GM12878 (cell line): ENCODE results near the gene PAPSS2. TPM values are rescaled to one million over a fixed set of nuclear protein-coding genes. Genes with fewer than 3 reads are reported as not detected.

ENCODE experiments used
- ATAC-seq: fragments of 200-7000 bp; cut with Tn5 transposase; 3 replicates; pipeline ENCODE4 v1.9.1; 2020; ENCODE audit warnings: mild to moderate bottlenecking, moderate library complexity
- BruUV-seq: library from RNA; stranded (reverse); fragments of 400-500 nt; replicated peaks from 2 replicates; lab custom pipeline; 2021; lab: Mats Ljungman, UMichigan
- CTCF ChIA-PET: fragments of 300-600 bp; sonication (Branson Sonifier 250); formaldehyde crosslinking; extraction: SDS; loops from one replicate; lab custom pipeline; 2021; ENCODE audit warnings: inconsistent platforms; lab: Yijun Ruan, JAX
- POLR2A ChIA-PET: fragments of 350-600 bp; formaldehyde crosslinking; extraction: SDS; loops from one replicate; lab custom pipeline; 2021; ENCODE audit warnings: inconsistent platforms; lab: Charles Lee
- RAD21 ChIA-PET: fragments of 300-600 bp; sonication (Branson Sonifier 250); formaldehyde crosslinking; loops from one replicate; lab custom pipeline; 2023; ENCODE audit warnings: antibody characterized with exemption; ENCODE audit not compliant: unreplicated experiment; lab: Charles Lee
- SMC1A ChIA-PET: fragments of 300-600 bp; sonication (Branson Sonifier 250); formaldehyde crosslinking; loops from one replicate; lab custom pipeline; 2023; ENCODE audit not compliant: unreplicated experiment, uncharacterized antibody; lab: Charles Lee
- DNase-seq: peaks from one replicate; pipeline ENCODE4 v3.0.0-alpha.2; 2011; ENCODE audit warnings: low read depth, low spot score
- FAIRE-seq: peaks from 3 replicates; lab custom pipeline; 2011; peaks lifted over from hg19 to GRCh38; lab: Jason Lieb, UNC
- H2AFZ ChIP-seq: 2 replicates; pipeline ENCODE4 v1.6.0; 2011; ENCODE audit warnings: low read depth, low read length, control low read depth; ENCODE audit not compliant: control insufficient read depth
- H3K27ac ChIP-seq: 2 replicates; pipeline ENCODE4 v1.5.1; 2011; ENCODE audit warnings: control low read depth; ENCODE audit not compliant: control insufficient read depth, insufficient read depth
- H3K27me3 ChIP-seq, 2 experiments: replicated peaks in 1 of 2; 2 replicates each; pipeline versions ENCODE4 v1.6.0 to v1.6.1; 2011; ENCODE audit warnings: low read length in 1 of 2; ENCODE audit not compliant: control insufficient read depth in 2 of 2, insufficient read depth in 2 of 2
- H3K36me3 ChIP-seq, 2 experiments: 2 replicates each; pipeline ENCODE4 v1.5.1; 2011; ENCODE audit warnings: low read length in 1 of 2; ENCODE audit not compliant: control insufficient read depth in 2 of 2, insufficient read depth in 2 of 2
- H3K4me1 ChIP-seq: 2 replicates; pipeline ENCODE4 v1.6.1; 2011; ENCODE audit warnings: mild to moderate bottlenecking, low read length, moderate library complexity, mixed read lengths; ENCODE audit not compliant: control insufficient read depth, insufficient read depth
- H3K4me2 ChIP-seq: 2 replicates; pipeline ENCODE4 v1.6.0; 2011; ENCODE audit warnings: control low read depth; ENCODE audit not compliant: control insufficient read depth, insufficient read depth
- H3K4me3 ChIP-seq: fragments of 200-600 bp; sonication (generic); 2 replicates; pipeline ENCODE4 v1.5.1; 2016
- H3K79me2 ChIP-seq: 2 replicates; pipeline ENCODE4 v1.6.0; 2011; ENCODE audit warnings: low read length; ENCODE audit not compliant: control insufficient read depth, insufficient read depth
- H3K9ac ChIP-seq: 2 replicates; pipeline ENCODE4 v1.8.0; 2011; ENCODE audit warnings: low read length, control low read depth, mixed read lengths; ENCODE audit not compliant: control insufficient read depth, insufficient read depth
- H3K9me3 ChIP-seq: replicated peaks from 3 replicates; pipeline ENCODE4 v1.5.1; 2011; ENCODE audit warnings: mild to moderate bottlenecking, low read length; ENCODE audit not compliant: control insufficient read depth, insufficient read depth
- H4K20me1 ChIP-seq: 2 replicates; pipeline ENCODE4 v1.6.0; 2011; ENCODE audit not compliant: control insufficient read depth, insufficient read depth
- ATF3 ChIP-seq: IDR thresholded peaks from 2 replicates; pipeline ENCODE4 v1.6.1; 2011; ENCODE audit warnings: low read depth, mild to moderate bottlenecking, low read length, moderate library complexity, borderline replicate concordance; ENCODE audit errors: extremely low read depth
- BACH1 ChIP-seq: fragments of 450-650 bp; IDR thresholded peaks from 2 replicates; pipeline ENCODE4 v1.6.1; 2017; ENCODE audit warnings: mild to moderate bottlenecking, borderline replicate concordance
- BRCA1 ChIP-seq: IDR thresholded peaks from 2 replicates; pipeline ENCODE4 v1.6.1; 2011; ENCODE audit warnings: low read depth, low read length, improper control_type of control experiment
- CREM ChIP-seq: IDR thresholded peaks from 2 replicates; pipeline ENCODE4 v1.6.1; 2014; ENCODE audit warnings: antibody characterized with exemption, low read depth
- ETV6 ChIP-seq, 2 experiments: fragments of 450-650 bp in 1 of 2; IDR thresholded peaks in 1 of 2; conservative IDR thresholded peaks in 1 of 2; 2 replicates each; pipeline ENCODE4 v1.6.1; 2014; ENCODE audit warnings: antibody characterized with exemption in 1 of 2, borderline replicate concordance in 1 of 2, low read depth in 1 of 2, mild to moderate bottlenecking in 1 of 2, moderate library complexity in 1 of 2
- GATAD2B ChIP-seq: fragments of 450-650 bp; conservative IDR thresholded peaks from 2 replicates; pipeline ENCODE4 v1.6.1; 2017; ENCODE audit warnings: low read depth, mild to moderate bottlenecking, moderate library complexity
- HCFC1 ChIP-seq: fragments of 150-350 bp; IDR thresholded peaks from 2 replicates; pipeline ENCODE4 v1.6.1; 2014; ENCODE audit warnings: low read length
- HSF1 ChIP-seq: fragments of 150-350 bp; IDR thresholded peaks from 2 replicates; pipeline ENCODE4 v1.6.1; 2014; ENCODE audit warnings: mild to moderate bottlenecking, low read depth, low read length
- IKZF1 ChIP-seq: fragments of 450-650 bp; conservative IDR thresholded peaks from 2 replicates; pipeline ENCODE4 v1.6.1; 2017; ENCODE audit warnings: antibody characterized with exemption, mild to moderate bottlenecking
- IKZF2 ChIP-seq, 2 experiments: fragments of 450-650 bp; IDR thresholded peaks; 2 replicates each; pipeline ENCODE4 v1.6.1; 2017; ENCODE audit warnings: mild to moderate bottlenecking in 2 of 2, moderate library complexity in 2 of 2
- NFXL1 ChIP-seq: fragments of 450-650 bp; IDR thresholded peaks from 2 replicates; pipeline ENCODE4 v1.6.1; 2017; ENCODE audit warnings: antibody characterized with exemption, mild to moderate bottlenecking, borderline replicate concordance
- PAX8 ChIP-seq: fragments of 450-650 bp; IDR thresholded peaks from 2 replicates; pipeline ENCODE4 v1.6.1; 2017; ENCODE audit warnings: mild to moderate bottlenecking, moderate library complexity
- SREBF2 ChIP-seq: IDR thresholded peaks from 2 replicates; pipeline ENCODE4 v1.6.1; 2012; ENCODE audit warnings: mild to moderate bottlenecking, low read length
- ZBTB40 ChIP-seq: fragments of 450-650 bp; IDR thresholded peaks from 2 replicates; pipeline ENCODE4 v1.6.1; 2016; ENCODE audit warnings: mild to moderate bottlenecking, moderate library complexity, borderline replicate concordance
- WGBS: methylation state at CpG from one replicate; pipeline ENCODE4 v1.1.6; 2016; ENCODE audit warnings: low lambda C conversion rate; ENCODE audit not compliant: insufficient replicate concordance, insufficient coverage; ENCODE audit errors: missing lambda C conversion rate; 5-methylcytosine and 5-hydroxymethylcytosine counted together
- in situ Hi-C: fragments of 300-500 bp; cut with MboI; formaldehyde crosslinking; loops from 9 replicates; pipeline ENCODE4 v1.14.3; 2018; ENCODE audit warnings: mixed read lengths
- intact Hi-C: fragments of 100-400 bp; cut with micrococcal nuclease; formaldehyde crosslinking; loops from one replicate; pipeline ENCODE4 v1.14.2; 2022; ENCODE audit not compliant: unreplicated experiment
- polyA plus RNA-seq, 11 experiments: library from polyadenylated mRNA; depleted of rRNA in 4 of 11; unstranded in 6 of 11; stranded (reverse) in 5 of 11; fragments of >200 nt; fragmentation: Nextera tagmentation in 4 of 11; fragmentation: Illumina TruSeq in 1 of 11; extraction: Ambion mirVana in 4 of 11; extraction: Trizol in 1 of 11; gene quantifications; 1 replicate in 1 of 11; 2 replicates in 10 of 11; pipeline versions ENCODE4 v1.2.1 to v1.2.3, GENCODE V29; 2011 to 2016; ENCODE audit warnings: inconsistent platforms in 2 of 11, missing spikeins in 2 of 11, low read depth in 1 of 11
- total RNA-seq, 4 experiments: library from RNA; depleted of rRNA in 3 of 4; stranded (reverse); fragments of >200 nt in 3 of 4; fragmentation: Illumina TruSeq in 1 of 4; extraction: Trizol in 1 of 4; gene quantifications; 2 replicates each; pipeline versions ENCODE4 v1.2.1 to v1.2.3, GENCODE V29; 2013 to 2021

PAPSS2 gene
- total and polyA plus RNA-seq, 10 of the 15 experiments (the other 5 are each of a cell fraction or from before 2014, with no cell fraction given), result 0.15 to 2.1 (median 0.37) TPM

GRCh38 chr10:87782721-87783120, 123.0 kb downstream of the PAPSS2 start:
- Histone ChIP-seq H3K9ac (no peak overlapping the region), H3K9me3 (peaks cover 1% of the 10 kb centered on the region; the same call in 2 of the 3 replicates), H3K27me3 (no peaks in the 10 kb centered on the region), H3K4me3 (no peak overlapping the region), H3K27ac (no peak overlapping the region), H4K20me1 (no peaks in the 10 kb centered on the region), H2AFZ (no peak overlapping the region), H3K79me2 (no peaks in the 10 kb centered on the region; the same call in 1 of the 2 replicates), H3K4me1 (no peaks in the 10 kb centered on the region), H3K36me3 (peaks cover 4 to 32% of the 10 kb centered on the region in 2 experiments), H3K4me2 (no peak overlapping the region)
- POLR2A ChIA-PET, result interaction anchor here (0.6 to 1.2 kb wide), 2 partner anchors 9 to 835 kb away, joined by 3 to 4 read pairs; no protein-coding TSS in a partner anchor
- FAIRE-seq, result no peak
- no peak for DNase-seq
- BruUV-seq, result no TSS peak
- CTCF ChIA-PET, result interaction anchor here (0.7 to 1.8 kb wide), 5 partner anchors 10 to 198 kb away, joined by 3 to 4 read pairs (median 3); no protein-coding TSS in a partner anchor
- intact Hi-C loops (no loop called here), in situ Hi-C loops (no loop called here)
- no peak for ATAC-seq
- SMC1A ChIA-PET, result interaction anchor here (1.0 to 1.7 kb wide), 5 partner anchors 9 to 33 kb away, joined by 3 to 8 read pairs (median 4); no protein-coding TSS in a partner anchor
- TF ChIP-seq CREM (no peak), GATAD2B (no peak), IKZF1 (no peak), BRCA1 (no peak), SREBF2 (no peak), IKZF2 (IDR thresholded peaks at IDR 0.05) (no peak), HCFC1 (no peak), PAX8 (no peak), ETV6 (conservative IDR thresholded peaks at IDR 0.05 in 1 of 2, IDR thresholded peaks at IDR 0.05 in 1 of 2; ENCODE audit: borderline replicate concordance in 1 of 2, low read depth in 1 of 2) (no peak), ATF3 (no peak), NFXL1 (no peak), HSF1 (no peak), BACH1 (no peak), ZBTB40 (no peak)
- WGBS, result 93% methylated on average over 6 of the region's 6 CpGs
- RAD21 ChIA-PET, result no interaction called here
